ENCODE results near the gene SPAG7. TPM values are rescaled to one million over a fixed set of nuclear protein-coding genes. Genes with fewer than 3 reads are reported as not detected.

The SPAG7 gene
- total RNA-seq, 2 donors from 2014 or later, result 83.9 to 122 TPM

DNA sequence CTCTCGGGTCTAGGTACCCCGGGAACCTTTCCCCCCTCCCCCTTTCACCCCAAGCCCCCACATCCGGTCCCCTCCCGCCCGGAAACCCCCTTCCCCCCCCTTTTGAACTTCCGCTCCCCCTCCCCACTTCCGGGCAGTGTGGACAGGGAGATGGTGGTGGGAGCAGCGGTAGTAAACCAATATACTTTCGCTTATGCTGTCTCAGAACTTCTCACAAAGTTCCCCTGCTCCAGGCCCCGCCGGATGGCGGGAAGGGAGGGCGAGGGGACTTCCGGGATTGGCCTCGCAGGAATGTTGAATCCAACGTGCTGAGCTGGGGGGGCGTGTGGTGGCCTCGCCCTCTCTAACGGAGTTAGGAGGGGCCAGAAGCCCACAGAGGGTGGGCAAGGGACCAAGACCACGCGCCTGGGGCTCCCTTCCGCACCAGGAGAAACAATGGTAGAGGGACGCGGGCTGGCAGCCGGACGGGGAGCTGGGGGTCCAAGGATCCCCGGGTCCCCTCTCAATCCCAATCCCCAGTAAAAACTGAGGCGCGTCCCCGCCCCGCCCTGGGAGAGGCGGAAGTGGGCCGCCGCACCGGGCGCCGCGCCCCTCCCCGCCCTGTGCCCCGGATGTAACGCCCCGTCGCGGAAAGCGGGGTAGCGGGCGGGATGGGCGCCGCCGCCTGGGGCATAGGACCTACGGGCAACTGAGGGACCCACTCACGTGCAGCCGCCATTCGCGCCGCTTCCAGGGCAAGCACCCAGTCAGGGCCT is 20.0 kb downstream of the SPAG7 start:
- Histone ChIP-seq H3K36me3 (peaks cover 32% of the 10 kb centered on the region), H3K27ac (peak overlapping the region; percentile 98 to 100), H3K4me1 (peaks cover 0 to 60% of the 10 kb centered on the region in 2 donors), H3K9me3 (no peaks in the 10 kb centered on the region), H3K27me3 (no peaks in the 10 kb centered on the region), H3K4me3 (peak overlapping the region; percentile 80 to 89)
- DNase-seq (ENCODE audit: low spot score), result no peak
- no peak for TF ChIP-seq CTCF (IDR thresholded peaks at IDR 0.05)

- Histone ChIP-seq H3K36me3 (peaks cover 37% of the 10 kb centered on the region), H3K27me3 (no peaks in the 10 kb centered on the region), H3K4me3 (peak overlapping the region; percentile 80 to 89), H3K4me1 (peaks cover 0 to 60% of the 10 kb centered on the region in 2 donors), H3K27ac (peak overlapping the region; percentile 98 to 100), H3K9me3 (no peaks in the 10 kb centered on the region)
- TF ChIP-seq CTCF (IDR thresholded peaks at IDR 0.05), result no peak
- no peak for DNase-seq (ENCODE audit: low spot score)
Observed at GRCh38 chr17:4947010-4947410, 20.6 kb downstream of the SPAG7 start.

- Histone ChIP-seq H3K4me1 (peaks cover 0 to 66% of the 10 kb centered on the region in 2 donors), H3K36me3 (peaks cover 40% of the 10 kb centered on the region), H3K27ac (peak overlapping the region; percentile 98 to 100), H3K27me3 (no peaks in the 10 kb centered on the region), H3K4me3 (peak overlapping the region; percentile 80 to 89), H3K9me3 (no peaks in the 10 kb centered on the region)
- TF ChIP-seq CTCF (IDR thresholded peaks at IDR 0.05), result no peak
- no peak for DNase-seq (ENCODE audit: low spot score)
Observed at GRCh38 chr17:4946312-4946976, 21.2 kb downstream of the SPAG7 start.

DNA sequence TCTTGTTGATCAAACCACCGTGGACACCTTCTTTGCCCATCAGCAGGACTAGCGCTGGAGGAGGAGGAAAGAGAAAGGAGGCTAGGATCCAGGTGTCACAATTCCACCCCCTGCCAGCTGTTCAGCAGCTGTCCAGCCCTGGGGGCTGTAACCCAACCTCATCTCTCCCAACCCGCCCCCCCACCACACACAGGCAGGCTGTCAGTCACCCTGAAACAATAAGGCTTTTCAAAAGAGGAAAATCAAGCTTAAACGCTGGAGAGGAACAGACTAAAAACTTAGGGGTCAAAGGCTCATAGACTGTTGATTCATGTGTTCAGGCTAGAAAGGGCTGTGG is 21.7 kb downstream of the SPAG7 start:
- Histone ChIP-seq H3K4me3 (peak overlapping the region in 1 of 2 donors; percentile 89), H3K4me1 (peaks cover 0 to 66% of the 10 kb centered on the region in 2 donors)

DNA sequence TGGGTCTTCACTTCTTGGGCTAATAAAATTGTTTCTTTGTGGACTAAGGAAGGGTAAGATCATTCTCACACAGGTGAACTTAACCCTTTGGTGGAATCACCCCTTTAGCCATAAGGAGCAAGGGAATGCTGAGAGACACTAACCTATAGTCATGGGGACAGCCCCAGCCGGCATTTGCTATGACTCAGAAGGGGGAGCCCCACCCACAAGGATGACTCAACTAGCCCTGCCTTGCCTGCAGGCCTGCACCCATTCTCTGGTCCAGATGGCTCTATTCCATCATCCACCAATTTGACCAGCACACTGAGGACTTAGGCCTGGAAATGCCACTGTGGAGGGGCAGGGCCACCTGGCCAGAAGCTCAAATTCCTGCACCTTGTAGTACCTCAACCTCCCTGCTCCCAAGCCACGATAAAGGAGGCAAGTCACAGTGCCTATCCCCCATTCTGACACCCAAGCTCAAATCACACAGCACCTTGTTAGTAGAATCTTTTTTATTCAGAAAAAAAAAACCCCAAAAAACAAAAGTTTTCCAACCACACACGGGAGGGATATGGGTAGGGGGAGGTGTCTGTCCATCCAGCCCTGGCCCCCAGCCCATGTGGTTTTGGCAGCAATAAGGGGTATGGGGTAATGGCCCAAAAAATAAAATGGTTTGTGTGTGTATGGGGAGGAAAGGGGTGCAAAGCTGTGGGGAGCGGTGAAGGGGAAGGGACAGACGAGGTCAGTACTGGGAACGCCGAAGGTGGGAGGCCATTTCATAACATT is 22.3 kb downstream of the SPAG7 start:
- H3K9me3 ChIP-seq, result no peaks in the 10 kb centered on the region
- peaks cover 0 to 65% of the 10 kb centered on the region in 2 donors for H3K4me1 ChIP-seq
- H3K36me3 ChIP-seq, result peaks cover 40% of the 10 kb centered on the region
- TF ChIP-seq CTCF (IDR thresholded peaks at IDR 0.05), result no peak
- peak; percentile 93 for DNase-seq (ENCODE audit: low spot score)
- H3K27me3 ChIP-seq, result no peaks in the 10 kb centered on the region
- H3K4me3 ChIP-seq, result no peak overlapping the region
- peak overlapping the region; percentile 63 to 98 for H3K27ac ChIP-seq

More for the DNA sequence above, 21.7 kb downstream of the SPAG7 start:
- no peaks in the 10 kb centered on the region for H3K27me3 ChIP-seq
- no peak for DNase-seq (ENCODE audit: low spot score)
- H3K36me3 ChIP-seq, result peaks cover 40% of the 10 kb centered on the region
- peak overlapping the region; percentile 63 to 98 for H3K27ac ChIP-seq
- TF ChIP-seq CTCF (IDR thresholded peaks at IDR 0.05), result no peak
- no peaks in the 10 kb centered on the region for H3K9me3 ChIP-seq
